GM18909 (cell line): Measurements from ENCODE around the gene SFMBT1.
"Not testable (repeated sequence)": the region's sequence is repeated elsewhere in the genome, so short reads cannot be mapped to it uniquely, and the experiment has no call there.

Experiments
- ATAC-seq: cut with Tn5 transposase; IDR thresholded peaks from one replicate; pipeline ENCODE4 v1.9.1; 2021; ENCODE audit warnings: mild to moderate bottlenecking; ENCODE audit not compliant: unreplicated experiment, poor library complexity

The SFMBT1 gene

DNA sequence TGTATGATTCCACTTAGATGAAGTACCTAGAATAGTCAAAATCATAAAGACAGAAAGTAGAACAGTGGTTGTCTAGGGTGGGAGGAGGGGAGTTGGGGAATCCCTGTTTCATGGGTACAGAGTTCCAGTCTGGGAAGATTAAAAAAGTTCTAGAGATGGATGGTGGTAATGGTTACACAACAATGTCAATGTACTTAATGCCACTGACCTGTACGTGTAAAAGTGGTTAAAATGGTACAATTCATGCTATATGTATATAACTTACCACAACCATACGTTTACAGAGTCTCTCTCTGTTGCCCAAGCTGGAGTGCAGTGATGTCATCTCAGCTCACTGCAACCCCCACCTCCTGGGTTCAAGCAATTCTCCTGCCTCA, 6.5 kb downstream of the SFMBT1 start:
- ATAC-seq = no peak

DNA sequence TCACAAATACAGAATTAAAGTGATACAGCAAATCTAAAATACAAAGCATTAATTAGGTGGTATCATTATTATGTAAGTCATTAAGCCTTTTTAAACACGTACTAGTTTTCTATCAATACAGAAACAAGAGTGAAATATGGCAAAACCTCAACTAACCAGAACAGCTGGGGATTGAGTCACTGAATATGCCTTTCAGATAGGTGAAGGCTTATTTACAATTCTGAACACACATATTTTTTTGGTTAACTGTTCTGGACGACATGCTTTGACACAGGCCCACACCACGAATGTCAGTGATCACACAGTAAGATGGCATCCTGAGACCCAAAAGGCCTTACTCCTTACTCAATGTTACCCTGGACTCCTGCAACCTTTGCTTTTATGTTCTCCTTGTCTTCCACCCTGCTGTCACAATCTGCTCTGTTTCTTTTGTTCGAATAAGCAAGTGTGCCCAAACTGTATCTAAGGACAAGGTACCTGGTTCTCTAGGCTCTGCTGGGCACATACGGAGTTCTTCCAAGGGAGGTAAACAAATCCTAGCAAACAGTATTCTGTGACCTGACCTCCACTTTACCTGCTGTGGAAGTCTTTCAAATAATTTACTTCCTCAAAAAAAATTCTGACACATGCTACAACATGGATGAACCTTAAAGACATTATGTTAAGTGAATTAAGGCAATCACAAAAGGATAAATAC, 7.0 kb downstream of the SFMBT1 start:
- no peak for ATAC-seq

DNA sequence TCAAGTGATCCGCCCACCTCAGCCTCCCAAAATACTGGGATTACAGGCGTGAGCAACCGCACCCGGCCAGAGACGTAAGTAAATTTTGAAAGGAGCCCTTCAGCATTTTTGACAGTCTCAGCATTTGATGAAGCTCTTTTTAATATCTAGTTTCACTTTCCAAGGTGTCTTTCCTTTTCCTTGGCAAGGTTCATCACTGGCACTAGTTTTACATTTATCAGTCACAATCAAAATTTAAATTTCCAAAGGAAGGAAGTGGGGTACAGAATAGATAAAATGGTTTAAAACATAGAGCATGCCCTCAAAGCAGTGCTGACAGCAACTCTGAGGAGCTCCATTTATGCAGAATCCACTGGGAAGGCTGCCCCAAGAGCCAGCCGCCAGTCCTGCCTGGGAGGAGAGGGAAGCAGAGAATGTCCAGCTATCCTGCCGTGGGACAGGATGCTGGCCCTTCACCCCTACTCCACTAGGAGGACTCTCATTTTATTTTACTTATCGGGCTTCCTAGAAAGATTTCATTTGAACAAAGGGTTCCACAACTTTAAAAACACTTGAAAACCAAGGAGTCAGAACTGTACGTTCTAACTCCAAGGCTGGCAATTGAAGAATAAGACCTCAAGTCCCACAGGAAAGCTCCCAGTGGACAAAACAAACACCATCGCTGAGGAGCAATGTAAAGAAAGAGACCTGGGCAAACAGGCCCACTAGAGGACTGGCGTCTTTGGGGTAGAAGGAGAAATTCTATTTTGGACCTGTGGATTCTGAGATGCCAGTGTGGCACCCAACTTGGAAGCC, 9.9 kb downstream of the SFMBT1 start:
- ATAC-seq = no peak

DNA sequence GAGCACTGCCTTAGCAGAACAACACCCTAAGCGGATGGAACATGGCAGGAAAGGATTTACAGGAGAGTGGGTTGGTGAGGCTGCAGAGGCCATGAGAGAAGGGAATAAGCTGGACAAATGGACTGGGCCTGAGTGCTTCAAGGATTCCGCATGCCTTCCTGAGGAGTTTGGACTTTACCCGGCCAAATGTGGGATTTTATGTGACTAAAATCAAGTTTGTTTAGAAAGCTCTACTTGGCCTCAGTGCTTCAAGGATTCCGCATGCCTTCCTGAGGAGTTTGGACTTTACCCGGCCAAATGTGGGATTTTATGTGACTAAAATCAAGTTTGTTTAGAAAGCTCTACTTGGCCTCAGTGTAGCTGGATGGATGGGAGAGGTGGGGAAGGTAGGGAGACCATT, 10.9 kb downstream of the SFMBT1 start:
- ATAC-seq = not testable (repeated sequence)

DNA sequence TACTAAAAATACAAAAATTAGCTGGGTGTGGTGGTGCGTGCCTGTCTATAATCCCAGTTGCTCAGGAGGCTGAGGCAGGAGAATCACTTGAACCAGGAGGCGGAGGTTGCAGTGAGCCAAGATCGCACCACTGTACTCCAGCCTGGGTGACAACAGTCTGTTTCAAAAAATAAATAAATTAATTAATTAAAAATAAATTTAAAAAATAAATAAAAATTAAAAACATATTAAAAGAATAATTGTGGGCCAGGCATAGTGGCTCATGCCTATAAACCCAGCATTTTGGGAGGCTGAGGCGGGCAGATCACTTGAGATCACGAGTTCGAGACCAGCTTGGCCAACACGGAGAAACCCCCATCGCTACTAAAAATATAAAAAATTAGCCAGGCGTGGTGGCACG, 11.5 kb downstream of the SFMBT1 start:
- ATAC-seq = not testable (repeated sequence)

DNA sequence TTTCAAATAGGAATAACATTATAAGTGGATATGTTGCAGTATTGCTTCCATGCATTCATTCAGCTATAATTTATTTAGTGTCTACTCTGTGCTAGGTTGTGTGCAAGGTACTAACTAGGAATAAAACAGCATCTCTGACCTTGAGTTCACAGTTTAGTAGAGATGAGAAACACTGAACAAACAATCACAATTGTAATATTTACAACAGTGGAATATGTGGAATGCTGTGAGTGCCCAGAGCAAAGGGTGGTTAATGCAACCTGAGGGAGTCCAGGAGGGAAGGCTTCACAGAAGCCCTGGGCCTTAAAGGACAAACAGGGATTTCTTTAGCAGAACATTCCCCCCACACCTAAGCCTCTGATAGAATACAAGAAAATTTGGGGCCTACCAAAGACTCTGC, 13.3 kb downstream of the SFMBT1 start:
- ATAC-seq = no peak

DNA sequence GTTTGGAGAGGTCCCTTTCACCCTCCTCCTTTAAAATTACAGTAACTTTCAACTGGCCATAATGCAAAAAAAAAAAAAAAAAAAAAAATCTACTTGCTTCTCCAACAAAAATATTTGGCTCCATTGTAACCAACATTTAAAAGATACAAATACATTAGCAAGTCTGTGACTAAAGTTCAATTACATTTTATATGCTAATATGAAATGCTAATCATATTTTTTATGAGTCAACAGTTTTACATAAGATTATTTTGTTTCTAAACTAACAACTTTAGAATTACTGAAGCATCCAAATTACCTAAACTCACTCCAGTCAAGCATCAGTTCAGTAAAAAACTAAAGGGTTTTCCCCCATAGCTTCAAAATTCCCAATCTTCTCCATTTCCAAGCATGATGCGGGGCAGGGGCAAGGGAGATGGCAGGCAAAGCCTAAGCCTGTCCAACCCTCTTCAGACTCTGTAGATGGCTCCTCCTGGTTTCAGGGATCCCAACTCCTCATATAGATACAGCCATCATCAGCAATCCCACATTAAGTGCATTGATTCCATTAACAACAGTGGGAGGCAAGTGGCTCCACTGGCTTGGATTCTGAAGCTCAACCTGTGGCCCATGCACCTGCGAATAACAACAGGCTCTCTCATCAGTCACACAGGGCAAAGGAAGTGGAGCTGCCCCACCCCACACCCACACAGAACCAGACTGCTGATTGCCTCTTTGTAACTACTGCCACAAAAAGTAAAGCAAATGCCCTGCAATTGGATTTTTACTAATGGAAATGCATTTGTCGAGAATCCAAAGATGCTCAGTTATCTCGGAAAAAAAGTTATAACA, 15.0 kb downstream of the SFMBT1 start:
- no peak for ATAC-seq

DNA sequence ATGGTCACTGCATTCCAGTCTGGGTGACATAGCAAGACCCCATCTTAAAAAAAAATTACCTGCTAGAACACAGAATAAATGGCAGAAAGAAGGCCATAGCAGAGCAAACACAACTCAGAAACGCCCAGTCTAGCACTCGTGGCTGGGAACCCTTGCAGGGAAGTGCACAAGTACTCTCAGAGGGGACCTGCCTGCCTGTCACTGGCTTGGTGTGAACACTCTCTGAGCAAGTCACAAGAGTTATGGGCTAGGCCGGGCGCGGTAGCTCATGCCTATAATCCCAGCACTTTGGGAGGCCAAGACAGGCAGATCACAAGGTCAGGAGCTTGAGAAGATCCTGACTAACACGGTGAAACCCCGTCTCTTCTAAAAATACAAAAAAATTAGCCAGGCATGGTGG, 17.2 kb downstream of the SFMBT1 start:
- no peak for ATAC-seq

DNA sequence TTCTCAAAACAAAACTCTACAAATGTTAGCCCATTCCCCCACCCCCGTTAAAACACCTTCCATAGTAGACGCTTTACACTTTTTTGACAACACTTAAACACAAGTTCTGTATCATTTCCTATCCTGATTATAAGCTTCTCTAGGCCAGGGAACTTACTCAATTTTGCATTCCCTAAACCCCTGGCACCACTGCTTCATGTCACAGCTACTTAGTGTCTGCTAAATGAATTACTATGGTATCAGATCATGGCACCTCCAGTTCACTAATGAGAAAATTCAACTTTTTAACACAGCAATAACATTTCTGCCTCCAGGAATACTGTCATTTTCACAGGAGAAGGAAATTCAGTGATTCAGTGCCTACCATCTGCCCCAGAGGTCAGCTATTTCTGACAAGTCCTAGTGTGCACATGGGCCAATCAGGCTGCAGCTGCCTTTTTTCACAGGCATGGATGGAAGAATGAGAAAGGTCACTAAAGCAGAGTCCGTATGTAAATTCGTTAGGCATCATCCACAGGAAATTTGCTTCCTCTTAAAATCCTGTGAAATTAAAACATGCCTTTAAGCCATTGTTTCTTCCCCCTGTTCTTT, 18.5 kb downstream of the SFMBT1 start:
- ATAC-seq = no peak

DNA sequence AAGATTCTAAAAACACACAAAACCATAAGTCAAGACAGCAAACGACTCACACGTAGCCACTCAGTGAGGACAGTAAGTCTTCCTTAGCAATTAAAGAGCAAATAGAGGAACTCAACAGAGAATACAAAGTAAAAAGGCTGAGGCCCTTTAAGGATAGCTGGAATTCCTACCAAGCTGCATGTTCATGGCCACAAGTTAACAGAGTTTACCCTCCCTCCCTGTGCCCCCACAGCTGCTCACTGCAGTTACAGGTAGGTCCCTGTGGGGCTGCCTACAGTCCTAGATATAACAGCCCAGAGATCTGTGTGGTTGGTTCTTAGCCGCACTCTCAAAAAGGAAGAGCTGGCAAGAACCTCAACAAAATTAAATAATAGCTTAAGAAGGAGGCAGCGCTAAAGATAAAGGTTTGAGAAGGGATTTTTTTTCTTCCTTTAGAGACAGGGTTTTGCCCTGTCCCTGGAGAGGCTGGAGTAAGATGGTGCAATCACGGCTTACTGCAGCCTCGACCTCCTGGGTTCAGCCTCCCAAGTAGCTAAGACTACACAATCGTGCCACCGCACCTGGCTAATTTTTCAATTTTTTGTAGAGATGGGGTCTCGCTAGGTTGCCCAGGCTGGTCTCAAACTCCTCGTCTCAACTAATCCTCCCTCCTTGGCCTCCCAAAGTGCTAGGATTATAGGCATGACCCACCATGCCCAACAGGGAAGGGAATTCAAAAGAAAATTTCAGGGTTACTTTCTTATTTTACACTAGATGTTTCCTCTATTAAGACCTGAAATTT, 19.3 kb downstream of the SFMBT1 start:
- ATAC-seq = no peak

DNA sequence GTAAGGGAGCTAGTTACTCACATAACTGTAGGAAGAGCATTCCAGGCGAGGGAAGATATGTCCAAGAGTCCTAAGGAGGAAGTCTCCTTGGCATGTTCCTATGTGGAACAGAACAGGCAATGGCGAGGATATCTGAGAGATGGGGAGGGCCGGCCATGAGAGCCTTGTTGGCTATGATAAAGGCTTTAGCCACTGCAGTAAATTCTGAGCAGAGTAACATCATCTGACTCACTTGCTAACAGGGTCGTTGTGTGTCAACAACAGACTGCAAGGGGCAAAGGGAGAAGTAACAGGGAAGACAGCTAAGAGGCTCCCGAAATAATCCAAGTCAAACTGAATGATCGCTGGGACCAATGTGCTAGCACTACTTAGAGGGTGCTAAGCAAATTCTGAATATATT, 21.6 kb downstream of the SFMBT1 start:
- ATAC-seq = no peak

DNA sequence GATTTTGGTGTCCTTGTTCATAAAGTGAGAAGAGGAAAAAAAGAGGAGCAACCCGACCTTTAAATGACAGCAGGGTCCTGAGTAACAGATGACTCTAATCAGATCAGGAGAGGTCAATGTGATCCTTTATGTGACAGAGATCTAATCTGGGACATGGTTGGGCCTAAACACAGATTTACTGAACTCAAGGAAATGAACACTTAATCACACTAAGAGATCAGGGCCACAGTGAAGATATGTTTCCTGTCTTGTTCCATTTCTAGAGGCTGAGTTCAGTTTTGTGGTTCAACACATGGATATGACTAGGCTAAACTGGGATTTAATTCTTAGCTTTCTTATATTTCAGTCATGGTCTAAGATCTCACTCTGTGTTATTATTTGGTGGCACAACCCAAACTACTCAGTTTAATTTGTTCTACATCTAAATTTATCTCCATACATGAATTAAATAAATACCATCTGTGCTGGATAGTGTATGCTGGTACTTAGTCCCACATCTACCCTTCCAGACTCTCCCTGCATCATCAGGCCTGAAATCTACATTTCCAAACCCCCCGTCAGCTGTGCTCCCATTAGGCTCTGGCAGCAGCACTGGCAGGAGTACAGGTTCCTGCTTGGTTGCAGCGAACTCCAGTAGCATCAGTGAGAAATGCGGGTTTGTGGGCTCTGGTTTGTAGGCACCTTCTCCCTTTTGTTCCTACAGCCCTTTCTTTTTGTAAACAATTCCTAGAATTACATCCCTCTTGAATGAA, 22.6 kb downstream of the SFMBT1 start:
- no peak for ATAC-seq

DNA sequence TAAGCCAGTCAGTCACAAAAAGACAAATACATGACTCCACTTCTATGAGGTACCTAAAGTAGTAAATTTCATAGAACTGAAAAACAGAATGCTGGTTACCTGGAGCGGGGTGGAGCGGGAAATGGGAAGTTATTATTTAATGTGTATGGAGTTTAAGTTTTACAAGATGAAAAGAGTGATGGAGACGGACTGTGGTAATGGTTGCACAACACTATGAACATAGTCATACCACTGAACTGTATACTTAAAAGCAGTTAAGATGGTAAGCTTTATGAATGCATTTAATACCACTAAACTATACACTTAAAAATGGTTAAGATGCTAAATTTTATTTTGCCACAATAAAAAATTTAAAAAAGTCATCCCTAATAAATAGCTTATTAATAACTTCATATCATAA, 23.2 kb downstream of the SFMBT1 start:
- ATAC-seq = no peak

DNA sequence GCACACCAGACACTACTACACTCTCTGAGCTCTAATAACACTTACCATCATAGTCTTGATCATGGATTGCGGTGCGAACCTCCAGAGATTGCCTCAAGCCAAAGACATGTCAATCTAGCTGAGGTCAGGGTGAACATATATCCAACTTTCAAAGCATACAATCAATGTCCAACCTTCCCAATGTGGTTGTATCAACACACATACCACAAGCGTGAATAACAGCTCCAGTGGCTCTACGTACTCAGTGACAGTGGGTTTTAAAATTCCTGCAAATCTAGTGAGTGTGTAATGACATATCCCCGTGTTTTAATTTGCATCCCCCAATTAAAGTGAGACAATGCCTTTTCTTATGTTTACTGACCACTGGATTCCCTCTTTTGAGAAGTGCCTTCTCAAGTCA, 29.6 kb downstream of the SFMBT1 start:
- ATAC-seq = no peak

DNA sequence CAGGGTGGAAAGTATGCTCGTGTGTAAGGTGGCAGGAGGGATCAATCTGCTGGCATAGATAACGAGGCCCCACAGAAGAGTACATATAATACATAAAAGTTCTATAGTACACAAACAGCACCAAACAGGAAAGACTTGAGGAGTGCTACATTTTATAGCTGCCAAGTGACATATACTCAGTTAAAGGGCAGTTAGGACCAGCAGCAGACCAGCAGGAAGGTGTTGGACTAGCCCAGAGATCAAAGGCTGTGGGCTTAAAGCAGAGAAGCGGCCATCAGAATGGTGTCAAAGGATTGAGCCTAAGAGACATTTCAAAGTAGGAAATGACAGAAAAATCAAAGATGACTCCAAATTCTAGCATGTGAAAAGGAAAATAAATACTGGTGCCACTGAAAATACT, 34.5 kb downstream of the SFMBT1 start:
- ATAC-seq = no peak

DNA sequence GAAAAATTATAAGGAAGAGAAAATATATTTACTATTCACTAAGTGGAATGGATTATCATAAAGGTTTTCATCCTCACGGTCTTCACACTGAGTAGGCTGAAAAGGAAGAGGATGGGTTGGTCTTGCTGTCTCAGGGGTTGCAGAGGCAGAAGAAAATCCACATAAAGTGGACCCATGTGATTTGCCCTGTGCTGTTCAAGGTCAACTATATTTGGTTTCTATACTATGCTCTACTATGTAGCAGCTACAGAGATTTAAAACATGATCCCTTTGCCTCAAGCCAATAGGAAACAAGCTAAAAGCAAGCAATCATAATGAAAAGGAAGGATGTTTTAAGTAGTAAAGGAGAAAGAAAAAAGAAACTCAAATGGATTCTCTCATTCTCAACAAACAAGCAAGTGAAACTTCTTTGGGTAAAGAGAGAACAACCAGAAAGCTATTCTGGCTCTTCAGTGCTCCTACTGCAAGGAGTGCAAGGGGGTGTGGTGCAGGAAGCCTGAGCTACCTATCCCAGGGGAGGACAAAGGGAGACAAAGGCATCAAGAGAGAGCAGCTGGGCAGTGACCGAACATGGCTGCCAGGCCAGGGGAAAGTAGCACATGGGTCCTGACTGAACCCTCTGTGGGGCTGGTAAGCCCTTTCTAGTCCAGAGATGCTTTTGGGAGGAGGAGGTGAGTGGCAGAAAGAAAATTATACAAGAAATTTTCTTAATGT, 35.9 kb downstream of the SFMBT1 start:
- no peak for ATAC-seq

DNA sequence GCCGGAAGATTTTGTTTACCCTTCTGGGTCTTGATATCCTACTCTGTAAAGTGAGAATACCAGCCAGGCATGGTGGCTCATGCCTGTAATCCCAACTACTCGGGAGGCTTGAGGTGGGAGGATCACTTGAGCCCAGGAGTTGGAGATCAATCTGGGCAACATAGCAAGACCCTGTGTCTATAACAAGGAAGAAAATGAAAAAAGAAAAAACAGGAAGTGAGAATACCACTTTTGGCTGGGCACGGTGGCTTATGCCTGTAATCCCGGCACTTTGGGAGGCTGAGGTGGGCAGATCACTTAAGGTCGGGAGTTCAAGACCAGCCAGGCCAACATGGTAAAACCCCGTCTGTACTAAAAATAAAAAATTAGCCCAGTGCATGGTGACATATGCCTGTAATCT, 36.9 kb downstream of the SFMBT1 start:
- ATAC-seq = no peak

DNA sequence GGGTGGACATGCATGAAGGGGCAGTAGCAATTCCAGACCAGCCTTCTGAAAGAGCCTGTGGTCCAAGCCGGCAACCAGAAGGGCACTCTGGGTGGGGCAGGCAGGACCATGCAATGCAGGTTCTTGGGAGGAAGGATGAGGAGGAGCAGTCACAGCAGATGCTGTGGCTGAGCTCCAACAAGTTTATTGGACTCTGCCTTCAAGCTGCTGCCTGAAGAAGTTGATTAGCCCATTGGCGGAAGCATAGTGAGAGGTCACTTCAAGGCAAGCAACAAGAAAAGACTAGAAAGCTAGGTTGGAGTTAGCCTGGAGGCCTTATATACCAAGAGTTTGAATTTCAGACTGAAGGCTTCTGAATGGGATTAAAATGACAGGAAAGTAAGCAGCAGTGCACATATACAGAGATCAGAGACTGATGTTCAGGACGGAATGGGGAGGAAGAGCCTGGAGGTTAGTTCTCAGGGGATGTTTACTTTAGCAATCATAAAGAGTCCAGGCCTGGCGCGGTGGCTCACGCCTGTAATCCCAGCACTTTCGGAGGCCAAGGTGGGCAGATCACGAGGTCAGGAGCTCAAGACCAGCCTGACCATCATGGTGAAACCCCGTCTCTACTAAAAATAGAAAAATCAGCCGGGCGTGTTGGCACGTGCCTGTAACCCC, 39.9 kb downstream of the SFMBT1 start:
- no peak for ATAC-seq
